Osteoblast (primary cell): ENCODE results near the gene CES3. TPM values are rescaled to one million over a fixed set of nuclear protein-coding genes. Genes with fewer than 3 reads are reported as not detected.

Experiments
- DNase-seq: peaks from one replicate; pipeline ENCODE4 v3.0.0; 2011; ENCODE audit warnings: low spot score, mixed read lengths; ENCODE audit not compliant: insufficient read length; ENCODE audit errors: missing footprints
- H2AFZ ChIP-seq: 2 replicates; pipeline ENCODE4 v1.6.0; 2011; ENCODE audit warnings: mild to moderate bottlenecking, low read length
- H3K27ac ChIP-seq: 2 replicates; pipeline ENCODE4 v1.5.1; 2011; ENCODE audit warnings: mild to moderate bottlenecking, low read depth, low read length, moderate library complexity
- H3K27me3 ChIP-seq: 2 replicates; pipeline ENCODE4 v1.6.0; 2012; ENCODE audit warnings: mild to moderate bottlenecking, control low read depth, inconsistent platforms, low read length, moderate library complexity; ENCODE audit not compliant: insufficient read depth
- H3K36me3 ChIP-seq: 2 replicates; pipeline ENCODE4 v1.5.1; 2011; ENCODE audit warnings: mild to moderate bottlenecking, low read length, control low read depth, moderate library complexity; ENCODE audit not compliant: insufficient read depth
- H3K4me1 ChIP-seq: 2 replicates; pipeline ENCODE4 v1.5.1; 2011; ENCODE audit warnings: mild to moderate bottlenecking, low read length, control low read depth, moderate library complexity; ENCODE audit not compliant: insufficient read depth
- H3K4me2 ChIP-seq: 2 replicates; pipeline ENCODE4 v1.6.0; 2011; ENCODE audit warnings: mild to moderate bottlenecking, low read length; ENCODE audit not compliant: insufficient read depth
- H3K4me3 ChIP-seq: fragments of 200-600 bp; sonication (generic); 3 replicates; pipeline ENCODE4 v1.5.1; 2012; ENCODE audit warnings: mild to moderate bottlenecking, low read length, inconsistent platforms; ENCODE audit not compliant: insufficient read depth
- H3K79me2 ChIP-seq: 2 replicates; pipeline ENCODE4 v1.6.0; 2012; ENCODE audit warnings: mild to moderate bottlenecking, low read length, control low read depth, inconsistent platforms; ENCODE audit not compliant: insufficient read depth
- H3K9me3 ChIP-seq: 2 replicates; pipeline ENCODE4 v1.5.1; 2011; ENCODE audit warnings: low read depth, low read length, control low read depth
- H4K20me1 ChIP-seq: 2 replicates; pipeline ENCODE4 v1.6.0; 2012; ENCODE audit warnings: mild to moderate bottlenecking, low read length, control low read depth; ENCODE audit not compliant: insufficient read depth
- total RNA-seq: library from RNA; depleted of rRNA; stranded (reverse); fragments of >200 nt; gene quantifications from 2 replicates; pipeline ENCODE4 v1.2.3, GENCODE V29; 2012
- TF ChIP-seq, protein P1 (sequence below): IDR thresholded peaks from 2 replicates; pipeline ENCODE4 v1.5.1; 2011; ENCODE audit warnings: mild to moderate bottlenecking, low read depth, low read length, moderate library complexity; ENCODE audit errors: extremely low read depth

The CES3 gene
- total RNA-seq, 1 donor: not detected

DNA sequence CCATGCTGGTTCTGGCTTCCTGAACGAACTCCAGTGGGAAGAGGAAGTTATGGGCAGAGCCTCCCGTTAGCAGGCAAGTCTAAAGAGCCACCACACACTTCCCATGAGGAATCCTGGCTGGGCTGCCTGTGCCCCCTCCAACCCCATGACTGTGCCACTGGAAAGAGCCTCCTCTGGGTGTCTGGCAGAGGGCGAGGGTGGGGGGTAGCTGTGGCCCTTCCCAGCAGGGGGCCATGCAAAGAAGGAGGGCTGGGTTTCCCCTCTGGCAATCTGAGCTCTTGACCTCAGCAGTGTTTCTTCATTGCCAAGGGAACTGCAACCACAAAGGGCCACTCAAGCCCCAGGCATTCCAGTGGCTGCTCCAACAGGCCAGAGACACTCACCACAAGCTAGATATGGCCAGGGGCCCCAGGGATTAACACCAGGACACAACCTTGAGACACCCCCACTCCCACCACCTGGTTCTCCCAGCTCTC lies 34.1 kb upstream of the CES3 start:
- Histone ChIP-seq H2AFZ (peak overlapping the region; percentile 33), H3K79me2 (no peaks in the 10 kb centered on the region), H3K27ac (peak overlapping the region; percentile 87), H3K27me3 (peaks cover 22% of the 10 kb centered on the region), H3K36me3 (no peaks in the 10 kb centered on the region), H3K4me1 (peaks cover 47% of the 10 kb centered on the region), H4K20me1 (no peaks in the 10 kb centered on the region), H3K4me2 (peak overlapping the region; percentile 49), H3K4me3 (no peak overlapping the region), H3K9me3 (no peaks in the 10 kb centered on the region)
- TF ChIP-seq, protein P1, sequence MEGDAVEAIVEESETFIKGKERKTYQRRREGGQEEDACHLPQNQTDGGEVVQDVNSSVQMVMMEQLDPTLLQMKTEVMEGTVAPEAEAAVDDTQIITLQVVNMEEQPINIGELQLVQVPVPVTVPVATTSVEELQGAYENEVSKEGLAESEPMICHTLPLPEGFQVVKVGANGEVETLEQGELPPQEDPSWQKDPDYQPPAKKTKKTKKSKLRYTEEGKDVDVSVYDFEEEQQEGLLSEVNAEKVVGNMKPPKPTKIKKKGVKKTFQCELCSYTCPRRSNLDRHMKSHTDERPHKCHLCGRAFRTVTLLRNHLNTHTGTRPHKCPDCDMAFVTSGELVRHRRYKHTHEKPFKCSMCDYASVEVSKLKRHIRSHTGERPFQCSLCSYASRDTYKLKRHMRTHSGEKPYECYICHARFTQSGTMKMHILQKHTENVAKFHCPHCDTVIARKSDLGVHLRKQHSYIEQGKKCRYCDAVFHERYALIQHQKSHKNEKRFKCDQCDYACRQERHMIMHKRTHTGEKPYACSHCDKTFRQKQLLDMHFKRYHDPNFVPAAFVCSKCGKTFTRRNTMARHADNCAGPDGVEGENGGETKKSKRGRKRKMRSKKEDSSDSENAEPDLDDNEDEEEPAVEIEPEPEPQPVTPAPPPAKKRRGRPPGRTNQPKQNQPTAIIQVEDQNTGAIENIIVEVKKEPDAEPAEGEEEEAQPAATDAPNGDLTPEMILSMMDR: no peak
- peak; percentile 98 for DNase-seq

DNA sequence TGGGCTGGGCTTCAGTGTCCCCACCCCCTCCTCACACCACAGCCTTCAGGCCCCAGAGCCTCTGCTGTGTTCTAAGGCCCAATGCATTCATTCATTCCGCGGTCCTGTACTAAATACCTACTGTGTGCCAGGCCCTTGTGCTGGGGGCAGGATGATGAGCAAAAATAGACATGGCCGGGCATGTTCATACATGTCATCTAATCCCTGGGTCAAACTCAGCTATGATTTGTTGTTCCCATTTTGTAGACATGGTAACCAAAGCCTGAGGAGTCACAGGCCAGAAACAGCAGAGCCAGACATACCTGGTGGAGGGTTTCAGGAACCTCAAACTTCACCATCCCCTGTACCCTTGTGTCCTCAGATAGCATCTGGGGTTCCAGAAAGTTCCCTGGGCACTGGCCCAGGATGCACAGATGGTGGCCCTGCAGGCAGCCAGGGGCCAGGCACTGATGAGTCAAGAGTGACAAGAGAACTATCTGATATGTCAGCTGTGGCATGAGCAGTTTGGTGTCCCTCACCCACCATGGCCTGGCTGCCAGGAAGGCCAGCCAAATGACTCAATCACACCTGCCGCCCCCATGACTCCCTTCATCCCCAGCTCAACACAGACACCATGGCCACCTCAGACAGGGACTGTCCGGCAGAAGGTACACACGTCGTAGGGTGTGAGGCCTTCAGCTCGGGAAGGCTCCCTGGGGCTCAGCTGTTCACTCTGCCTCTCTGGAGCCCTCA lies 33.0 kb upstream of the CES3 start:
- Histone ChIP-seq H3K4me1 (peaks cover 43% of the 10 kb centered on the region), H3K4me2 (no peak overlapping the region), H3K4me3 (no peak overlapping the region), H4K20me1 (peaks cover 5% of the 10 kb centered on the region), H3K36me3 (peaks cover 5% of the 10 kb centered on the region), H2AFZ (no peak overlapping the region), H3K27me3 (peaks cover 22% of the 10 kb centered on the region), H3K27ac (peak overlapping the region; percentile 87), H3K79me2 (peaks cover 4% of the 10 kb centered on the region), H3K9me3 (no peaks in the 10 kb centered on the region)
- TF ChIP-seq, protein P1: no peak
- peak; percentile 86 for DNase-seq

- Histone ChIP-seq H3K36me3 (peaks cover 5% of the 10 kb centered on the region), H3K4me1 (peaks cover 42% of the 10 kb centered on the region), H3K27ac (peak overlapping the region; percentile 87), H3K9me3 (no peaks in the 10 kb centered on the region), H3K27me3 (peaks cover 17% of the 10 kb centered on the region), H2AFZ (no peak overlapping the region), H4K20me1 (peaks cover 10% of the 10 kb centered on the region), H3K4me2 (no peak overlapping the region), H3K4me3 (no peak overlapping the region), H3K79me2 (peaks cover 12% of the 10 kb centered on the region)
- TF ChIP-seq, protein P1: peak; percentile 61
- DNase-seq: peak; percentile 87
Measured at GRCh38 chr16:66928702-66929388, 32.2 kb upstream of the CES3 start.

- H3K9me3 ChIP-seq: no peaks in the 10 kb centered on the region
- H3K4me2 ChIP-seq: no peak overlapping the region
- TF ChIP-seq, protein P1: no peak
- peaks cover 5% of the 10 kb centered on the region for H3K36me3 ChIP-seq
- peaks cover 24% of the 10 kb centered on the region for H3K79me2 ChIP-seq
- H4K20me1 ChIP-seq: peaks cover 10% of the 10 kb centered on the region
- H3K4me3 ChIP-seq: no peak overlapping the region
- peak; percentile 47 for DNase-seq
- no peak overlapping the region for H2AFZ ChIP-seq
- H3K27me3 ChIP-seq: peaks cover 5% of the 10 kb centered on the region
- H3K27ac ChIP-seq: no peak overlapping the region
- H3K4me1 ChIP-seq: peaks cover 38% of the 10 kb centered on the region
Measured at GRCh38 chr16:66930189-66930588, 30.9 kb upstream of the CES3 start.
